Lung (tissue), 12 donors: ENCODE results near the gene NCOA7. TPM values are rescaled to one million over a fixed set of nuclear protein-coding genes. Genes with fewer than 3 reads are reported as not detected.

ENCODE experiments used
- ATAC-seq: fragments of 200-7000 bp; cut with Tn5 transposase; one replicate; pipeline ENCODE4 v1.9.1; 2020; ENCODE audit warnings: moderate number of reproducible peaks; ENCODE audit not compliant: insufficient read depth, low FRiP score
- DNase-seq, 3 donors: peaks; one replicate each; pipeline ENCODE4 v3.0.0-alpha.2; 2013 to 2017
- H3K27ac ChIP-seq, 2 donors: one replicate each; pipeline ENCODE4 v1.5.1; 2013; ENCODE audit warnings: mild to moderate bottlenecking in 2 of 2, moderate library complexity in 2 of 2, control low read depth in 1 of 2, inconsistent platforms in 1 of 2, low read depth in 1 of 2, low read length in 1 of 2
- H3K27me3 ChIP-seq, 3 donors: one replicate each; pipeline ENCODE4 v1.5.1; 2013; ENCODE audit warnings: low read length in 2 of 3; ENCODE audit not compliant: control insufficient read depth in 3 of 3, insufficient read depth in 3 of 3
- H3K36me3 ChIP-seq, 4 donors: one replicate each; pipeline ENCODE4 v1.5.1; 2013; ENCODE audit warnings: low read length in 4 of 4, mild to moderate bottlenecking in 1 of 4, moderate library complexity in 1 of 4; ENCODE audit not compliant: control insufficient read depth in 4 of 4, insufficient read depth in 4 of 4
- H3K4me1 ChIP-seq, 5 donors: one replicate each; pipeline ENCODE4 v1.5.1; 2013; ENCODE audit warnings: low read length in 5 of 5, mild to moderate bottlenecking in 2 of 5, moderate library complexity in 1 of 5; ENCODE audit not compliant: control insufficient read depth in 5 of 5, insufficient read depth in 5 of 5
- H3K4me3 ChIP-seq: one replicate; pipeline ENCODE4 v1.5.1; 2013; ENCODE audit warnings: mild to moderate bottlenecking, control low read depth, moderate library complexity
- H3K9ac ChIP-seq, 2 donors: one replicate each; pipeline ENCODE4 v1.5.1; 2013; ENCODE audit warnings: low read length in 2 of 2, control low read depth in 1 of 2; ENCODE audit not compliant: insufficient read depth in 1 of 2
- H3K9me3 ChIP-seq, 4 donors: one replicate each; pipeline ENCODE4 v1.5.1; 2013; ENCODE audit warnings: low read length in 3 of 4, mild to moderate bottlenecking in 1 of 4, moderate library complexity in 1 of 4; ENCODE audit not compliant: control insufficient read depth in 4 of 4, insufficient read depth in 3 of 4
- CTCF ChIP-seq: IDR thresholded peaks from 2 replicates; pipeline ENCODE4 v1.5.1; 2012; ENCODE audit warnings: mild to moderate bottlenecking; ENCODE audit errors: control extremely low read depth, extremely low read depth
- WGBS, 2 donors: extraction: QIAGEN DNeasy Blood & Tissue Kit; methylation state at CpG; one replicate each; pipeline ENCODE4 v1.1.7; 2013; 5-methylcytosine and 5-hydroxymethylcytosine counted together
- polyA plus RNA-seq, 2 donors: library from polyadenylated mRNA; stranded (reverse); fragments of 200-250 nt; gene quantifications; one replicate each; pipeline ENCODE4 v1.2.1, GENCODE V29; 2013
- total RNA-seq, 2 donors: library from RNA; depleted of rRNA in 1 of 2; stranded (reverse); fragments of >200 nt in 1 of 2; gene quantifications; one replicate each; pipeline ENCODE4 v1.2.1, GENCODE V29; 2014 to 2021
- donor health status: control.
- donor health status: control.
- donor health status: Bipolar disorder and iron deficiency.
- donor health status: healthy.
- donor health status: DM: yes; HTN: yes; CAD: no.

NCOA7 gene
- total and polyA plus RNA-seq, 4 donors, result 28.9 to 81.4 (median 57.2) TPM

GRCh38 chr6:125923366-125923877 lies 132.7 kb downstream of the NCOA7 start:
- no peak for TF ChIP-seq CTCF

GRCh38 chr6:125924169-125924568 lies 133.4 kb downstream of the NCOA7 start:
- DNase-seq (no peak), ATAC-seq (no peak)
- peaks cover 12 to 24% (median 18%) of the 10 kb centered on the region in 4 donors for H3K36me3 ChIP-seq
- TF ChIP-seq CTCF, result no peak
- WGBS, 2 donors, result 35 to 62% methylated on average over 2 of the region's 2 CpGs
- no peak overlapping the region for H3K27ac ChIP-seq
- peaks cover 0 to 8% (median 1%) of the 10 kb centered on the region in 5 donors for H3K4me1 ChIP-seq
- H3K9ac ChIP-seq, result no peak overlapping the region
- H3K9me3 ChIP-seq, result no peaks in the 10 kb centered on the region
- no peaks in the 10 kb centered on the region for H3K27me3 ChIP-seq
- no peak overlapping the region for H3K4me3 ChIP-seq

More at GRCh38 chr6:125923366-125923877, 132.7 kb downstream of the NCOA7 start:
- no peaks in the 10 kb centered on the region for H3K27me3 ChIP-seq
- H3K36me3 ChIP-seq, result peaks cover 12 to 23% (median 17%) of the 10 kb centered on the region in 4 donors
- ATAC-seq (no peak), DNase-seq (no peak)
- no peak overlapping the region for H3K9ac ChIP-seq
- H3K27ac ChIP-seq, result peak overlapping the region in 1 of 2 donors; percentile 52
- H3K9me3 ChIP-seq, result no peaks in the 10 kb centered on the region
- WGBS, 2 donors, result 44 to 49% methylated on average over 4 of the region's 4 CpGs
- no peak overlapping the region for H3K4me3 ChIP-seq
- peaks cover 0 to 8% (median 3%) of the 10 kb centered on the region in 5 donors for H3K4me1 ChIP-seq

- no peak for ATAC-seq
- TF ChIP-seq CTCF, result no peak
- 95 to 96% methylated on average over 2 of the region's 2 CpGs for WGBS, 2 donors
- peaks cover 0 to 8% (median 0%) of the 10 kb centered on the region in 5 donors for H3K4me1 ChIP-seq
- H3K4me3 ChIP-seq, result no peak overlapping the region
- no peak overlapping the region for H3K9ac ChIP-seq
- no peaks in the 10 kb centered on the region for H3K9me3 ChIP-seq
- H3K27me3 ChIP-seq, result no peaks in the 10 kb centered on the region
- peaks cover 12 to 24% (median 18%) of the 10 kb centered on the region in 4 donors for H3K36me3 ChIP-seq
- H3K27ac ChIP-seq, result peak overlapping the region in 1 of 2 donors; percentile 64
- DNase-seq, result no peak
These were observed 134.1 kb downstream of the NCOA7 start for GRCh38 chr6:125924697-125925358.
